Measurements from ENCODE around the gene PRKN.

The PRKN gene

GRCh38 chr6:162702446-162702845 lies 25.1 kb downstream of the PRKN start:
- Histone ChIP-seq H3K27ac (ENCODE audit: poor library complexity, severe bottlenecking) (no peak overlapping the region), H3K4me3 (ENCODE audit: severe bottlenecking) (no peak overlapping the region), H3K36me3 (ENCODE audit: low read depth) (no peaks in the 10 kb centered on the region), H3K4me1 (ENCODE audit: insufficient read depth, poor library complexity, severe bottlenecking) (no peaks in the 10 kb centered on the region), H3K27me3 (ENCODE audit: insufficient read depth, poor library complexity, severe bottlenecking) (no peaks in the 10 kb centered on the region), H3K9me3 (ENCODE audit: severe bottlenecking) (no peaks in the 10 kb centered on the region)
- TF ChIP-seq CTCF (IDR thresholded peaks at IDR 0.05; ENCODE audit: poor library complexity, severe bottlenecking) = no peak
- DNase-seq (ENCODE audit: low spot score) = no peak
- no peak for ATAC-seq (ENCODE audit: low read depth)

GRCh38 chr6:162701551-162701950 lies 26.0 kb downstream of the PRKN start:
- no peak overlapping the region for H3K27ac ChIP-seq (ENCODE audit: poor library complexity, severe bottlenecking)
- no peaks in the 10 kb centered on the region for H3K4me1 ChIP-seq (ENCODE audit: insufficient read depth, poor library complexity, severe bottlenecking)
- no peaks in the 10 kb centered on the region for H3K27me3 ChIP-seq (ENCODE audit: insufficient read depth, poor library complexity, severe bottlenecking)
- no peaks in the 10 kb centered on the region for H3K36me3 ChIP-seq (ENCODE audit: low read depth)
- no peak for TF ChIP-seq CTCF (IDR thresholded peaks at IDR 0.05; ENCODE audit: poor library complexity, severe bottlenecking)
- H3K4me3 ChIP-seq (ENCODE audit: severe bottlenecking) = no peak overlapping the region
- no peak for DNase-seq (ENCODE audit: low spot score)
- H3K9me3 ChIP-seq (ENCODE audit: severe bottlenecking) = no peaks in the 10 kb centered on the region
- ATAC-seq (ENCODE audit: low read depth) = no peak

GRCh38 chr6:162700966-162701365 lies 26.6 kb downstream of the PRKN start:
- no peaks in the 10 kb centered on the region for H3K9me3 ChIP-seq (ENCODE audit: severe bottlenecking)
- TF ChIP-seq CTCF (IDR thresholded peaks at IDR 0.05; ENCODE audit: poor library complexity, severe bottlenecking) = no peak

GRCh38 chr6:162699961-162700360 lies 27.6 kb downstream of the PRKN start:
- no peak overlapping the region for H3K4me3 ChIP-seq (ENCODE audit: severe bottlenecking)
- H3K4me1 ChIP-seq (ENCODE audit: insufficient read depth, poor library complexity, severe bottlenecking) = no peaks in the 10 kb centered on the region
- H3K9me3 ChIP-seq (ENCODE audit: severe bottlenecking) = no peaks in the 10 kb centered on the region
- no peaks in the 10 kb centered on the region for H3K36me3 ChIP-seq (ENCODE audit: low read depth)
- H3K27me3 ChIP-seq (ENCODE audit: insufficient read depth, poor library complexity, severe bottlenecking) = no peaks in the 10 kb centered on the region
- DNase-seq (ENCODE audit: low spot score) = no peak
- no peak for TF ChIP-seq CTCF (IDR thresholded peaks at IDR 0.05; ENCODE audit: poor library complexity, severe bottlenecking)
- H3K27ac ChIP-seq (ENCODE audit: poor library complexity, severe bottlenecking) = no peak overlapping the region
- ATAC-seq (ENCODE audit: low read depth) = no peak

More at GRCh38 chr6:162700966-162701365, 26.6 kb downstream of the PRKN start:
- Histone ChIP-seq H3K27ac (ENCODE audit: poor library complexity, severe bottlenecking) (no peak overlapping the region), H3K36me3 (ENCODE audit: low read depth) (no peaks in the 10 kb centered on the region), H3K27me3 (ENCODE audit: insufficient read depth, poor library complexity, severe bottlenecking) (no peaks in the 10 kb centered on the region), H3K4me1 (ENCODE audit: insufficient read depth, poor library complexity, severe bottlenecking) (no peaks in the 10 kb centered on the region), H3K4me3 (ENCODE audit: severe bottlenecking) (no peak overlapping the region)
- no peak for ATAC-seq (ENCODE audit: low read depth)
- DNase-seq (ENCODE audit: low spot score) = no peak

- Histone ChIP-seq H3K4me1 (ENCODE audit: insufficient read depth, poor library complexity, severe bottlenecking) (no peaks in the 10 kb centered on the region), H3K27ac (ENCODE audit: poor library complexity, severe bottlenecking) (no peak overlapping the region), H3K9me3 (ENCODE audit: severe bottlenecking) (no peaks in the 10 kb centered on the region), H3K4me3 (ENCODE audit: severe bottlenecking) (no peak overlapping the region), H3K36me3 (ENCODE audit: low read depth) (no peaks in the 10 kb centered on the region), H3K27me3 (ENCODE audit: insufficient read depth, poor library complexity, severe bottlenecking) (no peaks in the 10 kb centered on the region)
- DNase-seq (ENCODE audit: low spot score) (no peak), ATAC-seq (ENCODE audit: low read depth) (no peak)
- no peak for TF ChIP-seq CTCF (IDR thresholded peaks at IDR 0.05; ENCODE audit: poor library complexity, severe bottlenecking)
These were observed 29.1 kb downstream of the PRKN start for GRCh38 chr6:162698440-162698839.
